GM12878 (cell line): ENCODE measurements around the gene KASH5.

Experiments used
- BMI1 ChIP-seq: fragments of 450-650 bp; IDR thresholded peaks from 2 replicates; pipeline ENCODE4 v1.6.1; 2016; ENCODE audit warnings: mild to moderate bottlenecking, moderate library complexity, borderline replicate concordance
- YBX1 ChIP-seq: fragments of 450-650 bp; IDR thresholded peaks from 2 replicates; pipeline ENCODE4 v1.6.1; 2016; ENCODE audit warnings: antibody characterized with exemption
- TF ChIP-seq, protein P1 (sequence below): fragments of 450-650 bp; formaldehyde crosslinking; IDR thresholded peaks from 2 replicates; pipeline ENCODE4 v1.4.0; 2020; ENCODE audit warnings: mild to moderate bottlenecking, moderate library complexity

DNA sequence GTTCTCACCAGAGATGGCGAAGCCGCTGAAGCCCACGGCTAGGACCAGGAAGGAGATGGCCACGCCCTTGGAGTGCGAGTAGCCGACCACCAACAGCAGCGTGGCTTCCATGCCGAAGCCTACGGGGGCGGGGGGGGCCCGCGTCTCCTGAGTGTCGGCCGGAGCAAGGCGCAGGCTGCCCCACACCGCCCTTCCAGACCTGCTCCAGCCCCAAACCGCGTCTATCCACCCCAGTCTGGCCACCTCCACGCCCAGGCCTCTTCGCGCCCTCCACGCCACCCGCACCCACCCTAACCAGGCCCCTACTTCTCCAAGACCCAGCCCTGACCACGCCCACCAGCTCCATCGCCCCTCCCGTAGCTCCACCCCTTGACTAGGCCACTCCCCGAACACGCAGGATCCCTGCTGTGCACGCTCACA, 43.3 kb downstream of the KASH5 start:
- no peak for TF ChIP-seq YBX1
- no peak for TF ChIP-seq BMI1
- TF ChIP-seq, protein P1, sequence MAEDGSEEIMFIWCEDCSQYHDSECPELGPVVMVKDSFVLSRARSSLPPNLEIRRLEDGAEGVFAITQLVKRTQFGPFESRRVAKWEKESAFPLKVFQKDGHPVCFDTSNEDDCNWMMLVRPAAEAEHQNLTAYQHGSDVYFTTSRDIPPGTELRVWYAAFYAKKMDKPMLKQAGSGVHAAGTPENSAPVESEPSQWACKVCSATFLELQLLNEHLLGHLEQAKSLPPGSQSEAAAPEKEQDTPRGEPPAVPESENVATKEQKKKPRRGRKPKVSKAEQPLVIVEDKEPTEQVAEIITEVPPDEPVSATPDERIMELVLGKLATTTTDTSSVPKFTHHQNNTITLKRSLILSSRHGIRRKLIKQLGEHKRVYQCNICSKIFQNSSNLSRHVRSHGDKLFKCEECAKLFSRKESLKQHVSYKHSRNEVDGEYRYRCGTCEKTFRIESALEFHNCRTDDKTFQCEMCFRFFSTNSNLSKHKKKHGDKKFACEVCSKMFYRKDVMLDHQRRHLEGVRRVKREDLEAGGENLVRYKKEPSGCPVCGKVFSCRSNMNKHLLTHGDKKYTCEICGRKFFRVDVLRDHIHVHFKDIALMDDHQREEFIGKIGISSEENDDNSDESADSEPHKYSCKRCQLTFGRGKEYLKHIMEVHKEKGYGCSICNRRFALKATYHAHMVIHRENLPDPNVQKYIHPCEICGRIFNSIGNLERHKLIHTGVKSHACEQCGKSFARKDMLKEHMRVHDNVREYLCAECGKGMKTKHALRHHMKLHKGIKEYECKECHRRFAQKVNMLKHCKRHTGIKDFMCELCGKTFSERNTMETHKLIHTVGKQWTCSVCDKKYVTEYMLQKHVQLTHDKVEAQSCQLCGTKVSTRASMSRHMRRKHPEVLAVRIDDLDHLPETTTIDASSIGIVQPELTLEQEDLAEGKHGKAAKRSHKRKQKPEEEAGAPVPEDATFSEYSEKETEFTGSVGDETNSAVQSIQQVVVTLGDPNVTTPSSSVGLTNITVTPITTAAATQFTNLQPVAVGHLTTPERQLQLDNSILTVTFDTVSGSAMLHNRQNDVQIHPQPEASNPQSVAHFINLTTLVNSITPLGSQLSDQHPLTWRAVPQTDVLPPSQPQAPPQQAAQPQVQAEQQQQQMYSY (CRISPR knock-in tag), result no peak
